IMR-90 (cell line): Measurements from ENCODE around the gene RAPGEFL1. TPM values are rescaled to one million over a fixed set of nuclear protein-coding genes. Genes with fewer than 3 reads are reported as not detected.
"Not testable (repeated sequence)": the region's sequence is repeated elsewhere in the genome, so short reads cannot be mapped to it uniquely, and the experiment has no call there.

ENCODE experiments used
- ATAC-seq: fragments of 200-7000 bp; cut with Tn5 transposase; 2 replicates; pipeline ENCODE4 v1.9.1; 2020; ENCODE audit warnings: low read depth, mild to moderate bottlenecking, moderate library complexity
- BruUV-seq: library from RNA; stranded (reverse); fragments of 400-500 nt; replicated peaks from 2 replicates; lab custom pipeline; 2021; lab: Mats Ljungman, UMichigan
- CTCF ChIA-PET: fragments of 300-600 bp; formaldehyde crosslinking; extraction: SDS; loops from one replicate; lab custom pipeline; 2021; ENCODE audit warnings: antibody characterized with exemption; lab: Yijun Ruan, JAX
- POLR2A ChIA-PET: fragments of 300-600 bp; sonication (Branson Sonifier 250); formaldehyde crosslinking; loops from one replicate; lab custom pipeline; 2022; ENCODE audit warnings: antibody characterized with exemption; ENCODE audit not compliant: unreplicated experiment; lab: Charles Lee
- DNase-seq: peaks from one replicate; pipeline ENCODE4 v3.0.0; 2013
- H2AFZ ChIP-seq: replicated peaks from 2 replicates; pipeline ENCODE3; 2013; ENCODE audit warnings: low read length, mild to moderate bottlenecking; ENCODE audit not compliant: poor library complexity
- H2AK5ac ChIP-seq: 2 replicates; pipeline ENCODE4 v1.6.1; 2013; ENCODE audit warnings: low read depth, low read length, inconsistent platforms
- H2AK9ac ChIP-seq: replicated peaks from 2 replicates; pipeline ENCODE3; 2013; ENCODE audit warnings: mild to moderate bottlenecking, low read depth, low read length, moderate library complexity; ENCODE audit not compliant: poor library complexity
- H2BK120ac ChIP-seq: 2 replicates; pipeline ENCODE4 v1.6.1; 2013; ENCODE audit warnings: low read depth, low read length, inconsistent platforms
- H2BK15ac ChIP-seq: 3 replicates; pipeline ENCODE4 v1.6.1; 2013; ENCODE audit warnings: low read depth, low read length, inconsistent platforms
- H2BK20ac ChIP-seq: 2 replicates; pipeline ENCODE4 v1.6.1; 2013; ENCODE audit warnings: low read depth, mild to moderate bottlenecking, inconsistent platforms, low read length, moderate library complexity
- H2BK5ac ChIP-seq: 2 replicates; pipeline ENCODE4 v1.6.1; 2013; ENCODE audit warnings: mild to moderate bottlenecking, low read depth, low read length, inconsistent platforms; ENCODE audit not compliant: poor library complexity, severe bottlenecking
- H3K14ac ChIP-seq: replicated peaks from 2 replicates; pipeline ENCODE4 v1.6.1; 2013; ENCODE audit warnings: low read depth, low read length, inconsistent platforms
- H3K18ac ChIP-seq: 2 replicates; pipeline ENCODE4 v1.6.1; 2013; ENCODE audit warnings: low read depth, low read length, control low read depth
- H3K23ac ChIP-seq: 2 replicates; pipeline ENCODE4 v1.6.1; 2013; ENCODE audit warnings: low read depth, low read length, inconsistent platforms
- H3K27ac ChIP-seq: 2 replicates; pipeline ENCODE4 v1.5.1; 2013; ENCODE audit warnings: mild to moderate bottlenecking, control low read depth, low read length; ENCODE audit not compliant: insufficient read depth
- H3K27me3 ChIP-seq: 2 replicates; pipeline ENCODE4 v1.6.1; 2013; ENCODE audit warnings: low read length; ENCODE audit not compliant: control insufficient read depth, insufficient read depth
- H3K36me3 ChIP-seq: 2 replicates; pipeline ENCODE4 v1.6.1; 2013; ENCODE audit warnings: low read length, mixed read lengths; ENCODE audit not compliant: control insufficient read depth, insufficient read depth
- H3K4ac ChIP-seq: 2 replicates; pipeline ENCODE4 v1.6.1; 2013; ENCODE audit warnings: low read depth, low read length, inconsistent platforms
- H3K4me1 ChIP-seq: 2 replicates; pipeline ENCODE4 v1.6.1; 2013; ENCODE audit warnings: low read length, mixed read lengths; ENCODE audit not compliant: control insufficient read depth, insufficient read depth
- H3K4me2 ChIP-seq: 2 replicates; pipeline ENCODE4 v1.6.1; 2013; ENCODE audit warnings: low read depth, mild to moderate bottlenecking, control low read depth, low read length, moderate library complexity
- H3K4me3 ChIP-seq: 2 replicates; pipeline ENCODE4 v1.5.1; 2013; ENCODE audit warnings: low read depth, mild to moderate bottlenecking, control low read depth, low read length, moderate library complexity; ENCODE audit not compliant: insufficient read depth
- H3K56ac ChIP-seq: 2 replicates; pipeline ENCODE4 v1.6.1; 2013; ENCODE audit warnings: low read length, inconsistent platforms; ENCODE audit not compliant: insufficient read depth; ENCODE audit errors: extremely low read depth
- H3K79me1 ChIP-seq, 2 experiments: 2 replicates each; pipeline ENCODE4 v1.6.1; 2013; ENCODE audit warnings: low read length in 2 of 2, inconsistent platforms in 1 of 2, low read depth in 1 of 2
- H3K9ac ChIP-seq: 2 replicates; pipeline ENCODE4 v1.6.1; 2013; ENCODE audit warnings: low read depth, low read length, control low read depth
- H3K9me1 ChIP-seq: 2 replicates; pipeline ENCODE4 v1.6.1; 2013; ENCODE audit warnings: low read length, inconsistent platforms; ENCODE audit not compliant: insufficient read depth
- H3K9me3 ChIP-seq: 2 replicates; pipeline ENCODE4 v1.6.1; 2013; ENCODE audit warnings: low read length; ENCODE audit not compliant: control insufficient read depth, insufficient read depth
- H4K20me1 ChIP-seq: 2 replicates; pipeline ENCODE4 v1.6.1; 2013; ENCODE audit warnings: low read length, inconsistent platforms; ENCODE audit not compliant: insufficient read depth
- H4K5ac ChIP-seq: 2 replicates; pipeline ENCODE4 v1.6.1; 2013; ENCODE audit warnings: mild to moderate bottlenecking, low read depth, low read length, control low read depth
- H4K8ac ChIP-seq, 2 experiments: 2 replicates each; pipeline ENCODE4 v1.6.1; 2013; ENCODE audit warnings: low read depth in 2 of 2, low read length in 2 of 2, control low read depth in 1 of 2, inconsistent platforms in 1 of 2
- H4K91ac ChIP-seq: 2 replicates; pipeline ENCODE4 v1.6.1; 2013; ENCODE audit warnings: low read depth, low read length, inconsistent platforms; ENCODE audit not compliant: insufficient read depth
- WGBS, 2 experiments: methylation state at CpG; one replicate each; pipeline versions ENCODE4 v1.1.5 to v1.1.7; 2013; ENCODE audit warnings: missing lambda C conversion rate in 2 of 2; ENCODE audit not compliant: insufficient read length in 1 of 2; ENCODE audit errors: extremely low coverage in 2 of 2; 5-methylcytosine and 5-hydroxymethylcytosine counted together
- dilution Hi-C: fragments of 300-500 bp; cut with HindIII; formaldehyde crosslinking; loops from one replicate; pipeline ENCODE4 v1.14.3; 2018; ENCODE audit warnings: low sequenced_read_pairs; ENCODE audit not compliant: unreplicated experiment
- in situ Hi-C: fragments of 300-500 bp; cut with MboI; formaldehyde crosslinking; loops from 3 replicates; pipeline ENCODE4 v1.14.3; 2019; ENCODE audit warnings: low sequenced_read_pairs, inconsistent platforms, mixed read lengths
- intact Hi-C: fragments of 100-400 bp; cut with micrococcal nuclease; formaldehyde crosslinking; loops from 2 replicates; pipeline ENCODE4 v1.10.0; 2022
- polyA plus RNA-seq, 3 experiments: library from polyadenylated mRNA; depleted of rRNA; stranded (reverse); fragments of >200 nt; gene quantifications; 2 replicates each; pipeline ENCODE4 v1.2.3, GENCODE V29; 2012; ENCODE audit warnings: low replicate concordance in 1 of 3
- total RNA-seq: library from RNA; depleted of rRNA; stranded (reverse); fragments of >200 nt; gene quantifications from 2 replicates; pipeline ENCODE4 v1.2.3, GENCODE V29; 2012

RAPGEFL1 gene
- total and polyA plus RNA-seq, 2 of the 4 experiments (the other 2 are of a cell fraction): 0.54 to 5.6 TPM

DNA sequence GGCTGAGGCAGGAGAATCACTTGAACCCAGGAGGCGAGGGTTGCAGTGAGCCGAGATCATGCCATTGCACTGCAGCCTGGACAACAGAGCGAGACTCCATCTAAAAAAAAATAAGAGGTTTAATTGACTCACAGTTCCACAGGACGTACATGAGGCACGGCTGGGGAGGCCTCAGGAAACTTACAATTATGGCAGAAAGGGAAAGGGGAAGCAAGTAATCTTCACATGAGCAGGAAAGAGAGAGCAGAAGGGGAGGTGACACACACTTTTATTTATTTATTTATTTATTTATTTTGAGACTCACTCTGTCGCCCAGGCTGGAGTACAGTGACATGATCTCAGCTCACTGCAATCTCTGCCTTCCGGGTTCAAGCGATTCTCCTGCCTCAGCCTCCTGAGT, 28.9 kb downstream of the RAPGEFL1 start:
- H3K18ac ChIP-seq, H2AK5ac ChIP-seq, BruUV-seq, H3K56ac ChIP-seq, H2BK120ac ChIP-seq, H3K79me1 ChIP-seq, H4K8ac ChIP-seq, H3K27ac ChIP-seq, DNase-seq, H3K27me3 ChIP-seq, H3K23ac ChIP-seq, H4K5ac ChIP-seq, H3K9ac ChIP-seq, H3K9me3 ChIP-seq, H3K4ac ChIP-seq, H4K91ac ChIP-seq, H3K14ac ChIP-seq, H3K4me2 ChIP-seq, CTCF ChIA-PET, H3K9me1 ChIP-seq, H2BK20ac ChIP-seq, H3K4me3 ChIP-seq, H2AFZ ChIP-seq, H3K36me3 ChIP-seq, POLR2A ChIA-PET, H2BK15ac ChIP-seq, dilution Hi-C loops, ATAC-seq, H4K20me1 ChIP-seq, H2AK9ac ChIP-seq, H2BK5ac ChIP-seq: not testable (repeated sequence)
- intact Hi-C loops (loop anchor here (10.0 kb wide), 1 partner anchor 49 kb away; no protein-coding TSS in a partner anchor), in situ Hi-C loops (loop anchor here (5.0 kb wide), 1 partner anchor 86 kb away; no protein-coding TSS in a partner anchor)
- no CpG with 5 or more reads among the region's 8 CpGs for WGBS, 2 experiments
- H3K4me1 ChIP-seq: peaks cover 15% of the 10 kb centered on the region
